Mucosa of rectum (tissue), 2 donors: ENCODE data around the gene CCDC174.
A peak's percentile ranks its signal among the peaks of the same experiment; 100 is the strongest.

Experiments
- H3K27ac ChIP-seq, 2 donors: one replicate each; pipeline ENCODE4 v1.7.0; 2013; ENCODE audit warnings: inconsistent platforms in 2 of 2, low read depth in 2 of 2, low read length in 2 of 2
- H3K27me3 ChIP-seq, 2 donors: one replicate each; pipeline ENCODE4 v1.7.0; 2013; ENCODE audit warnings: low read length in 2 of 2; ENCODE audit not compliant: control insufficient read depth in 2 of 2, insufficient read depth in 2 of 2
- H3K36me3 ChIP-seq, 2 donors: one replicate each; pipeline ENCODE4 v1.7.0; 2013; ENCODE audit warnings: low read length in 2 of 2; ENCODE audit not compliant: control insufficient read depth in 2 of 2, insufficient read depth in 2 of 2
- H3K4me1 ChIP-seq, 2 donors: one replicate each; pipeline ENCODE4 v1.7.0; 2013; ENCODE audit warnings: low read length in 2 of 2, mild to moderate bottlenecking in 1 of 2; ENCODE audit not compliant: control insufficient read depth in 2 of 2, insufficient read depth in 2 of 2
- H3K4me3 ChIP-seq, 2 donors: one replicate each; pipeline ENCODE4 v1.7.0; 2013; ENCODE audit warnings: low read length in 2 of 2
- H3K9ac ChIP-seq, 2 donors: one replicate each; pipeline ENCODE4 v1.7.0; 2013; ENCODE audit warnings: low read length in 2 of 2, low read depth in 1 of 2, mild to moderate bottlenecking in 1 of 2
- H3K9me3 ChIP-seq, 2 donors: one replicate each; pipeline ENCODE4 v1.7.0; 2013; ENCODE audit warnings: low read length in 2 of 2; ENCODE audit not compliant: control insufficient read depth in 2 of 2
- donor health status: healthy.
- donor health status: Normal muscosa, but diverticular disease.

Gene CCDC174

DNA sequence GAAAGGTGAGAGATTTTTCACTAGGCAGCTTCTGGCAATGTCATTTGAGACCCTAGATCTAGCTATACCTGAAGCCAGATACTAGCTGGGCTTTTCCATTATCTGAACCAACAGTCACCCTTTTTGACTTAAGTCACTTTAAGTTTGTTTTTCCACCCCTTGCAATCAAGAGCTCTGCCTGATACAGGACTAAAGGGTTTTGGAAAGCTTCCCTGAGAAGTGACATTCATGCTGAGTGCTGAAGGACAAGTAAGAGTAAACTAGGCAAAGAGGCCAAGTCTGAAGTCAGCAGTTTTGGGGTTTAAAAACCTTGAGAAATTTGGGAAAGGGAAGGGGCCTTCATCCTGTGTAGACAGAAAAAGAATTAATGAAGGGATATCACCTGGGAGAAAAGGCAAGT, 27.1 kb upstream of the CCDC174 start:
- no peak overlapping the region for H3K27ac ChIP-seq
- H3K9me3 ChIP-seq, result no peaks in the 10 kb centered on the region
- H3K4me1 ChIP-seq, result no peaks in the 10 kb centered on the region
- no peak overlapping the region for H3K4me3 ChIP-seq
- no peaks in the 10 kb centered on the region for H3K36me3 ChIP-seq
- H3K27me3 ChIP-seq, result no peaks in the 10 kb centered on the region
- no peak overlapping the region for H3K9ac ChIP-seq

GRCh38 chr3:14625443-14625842, 26.1 kb upstream of the CCDC174 start:
- no peaks in the 10 kb centered on the region for H3K27me3 ChIP-seq
- no peak overlapping the region for H3K4me3 ChIP-seq

DNA sequence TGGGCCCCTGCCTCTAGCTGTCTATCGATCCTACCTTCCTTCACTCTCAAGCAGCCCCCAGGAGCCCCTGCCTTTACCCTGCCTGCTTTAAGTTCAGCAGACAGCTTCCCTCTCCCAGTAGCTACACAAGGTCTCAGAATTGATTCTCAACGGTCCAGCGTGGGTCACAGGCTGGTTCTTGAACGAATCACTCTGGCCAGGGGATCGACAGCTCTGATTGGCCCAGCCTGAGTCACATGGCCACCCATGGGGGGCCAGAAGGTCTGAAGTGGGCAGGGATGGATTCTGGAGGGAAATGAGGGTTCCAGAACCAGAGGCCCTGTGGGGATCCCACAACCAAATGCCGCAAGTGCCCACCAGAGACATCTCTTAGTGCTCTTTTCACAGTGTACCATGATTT, 23.7 kb upstream of the CCDC174 start:
- Histone ChIP-seq H3K9me3 (no peaks in the 10 kb centered on the region), H3K4me3 (no peak overlapping the region), H3K9ac (no peak overlapping the region), H3K4me1 (no peaks in the 10 kb centered on the region), H3K27me3 (no peaks in the 10 kb centered on the region), H3K27ac (no peak overlapping the region), H3K36me3 (no peaks in the 10 kb centered on the region)

More at GRCh38 chr3:14625443-14625842, 26.1 kb upstream of the CCDC174 start:
- H3K27ac ChIP-seq, result no peak overlapping the region
- H3K9ac ChIP-seq, result no peak overlapping the region
- no peaks in the 10 kb centered on the region for H3K9me3 ChIP-seq
- H3K4me1 ChIP-seq, result no peaks in the 10 kb centered on the region
- H3K36me3 ChIP-seq, result no peaks in the 10 kb centered on the region

- no peak overlapping the region for H3K9ac ChIP-seq
- H3K4me3 ChIP-seq, result no peak overlapping the region
- H3K27me3 ChIP-seq, result no peaks in the 10 kb centered on the region
- H3K9me3 ChIP-seq, result no peaks in the 10 kb centered on the region
- H3K27ac ChIP-seq, result no peak overlapping the region
- H3K4me1 ChIP-seq, result no peaks in the 10 kb centered on the region
- no peaks in the 10 kb centered on the region for H3K36me3 ChIP-seq
Measured at GRCh38 chr3:14628406-14628805, 23.2 kb upstream of the CCDC174 start.

DNA sequence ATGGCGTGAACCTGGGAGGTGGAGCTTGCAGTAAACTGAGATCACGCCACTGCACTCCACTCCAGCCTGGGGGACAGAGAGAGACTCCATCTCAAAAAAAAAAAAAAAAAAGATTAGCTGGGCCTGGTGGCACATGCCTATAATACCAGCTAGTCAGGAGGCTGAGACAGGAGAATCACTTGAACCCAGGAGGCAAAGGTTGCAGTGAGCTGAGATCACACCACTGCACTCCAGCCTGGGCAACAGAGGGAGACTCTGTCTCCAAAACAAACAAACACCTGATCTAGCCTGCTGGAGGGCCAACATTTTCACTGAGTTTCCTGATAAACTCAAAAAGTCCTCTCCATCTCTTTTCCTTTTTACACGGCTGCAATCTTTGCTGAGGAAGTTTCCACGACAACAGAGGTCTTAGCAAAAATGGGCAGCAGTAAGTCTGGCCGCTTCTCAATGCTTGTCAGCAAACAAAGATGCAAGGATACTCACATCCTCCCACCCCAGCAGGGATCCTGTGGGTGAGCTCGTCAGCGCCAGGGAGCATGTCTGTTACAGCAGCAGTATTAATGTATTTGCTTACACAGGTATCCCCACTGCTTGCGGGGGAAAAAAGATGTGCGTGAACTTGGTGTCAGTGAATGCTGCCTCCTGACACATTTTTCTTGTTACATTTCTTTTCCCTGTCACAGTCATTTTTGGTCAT, 21.0 kb upstream of the CCDC174 start:
- Histone ChIP-seq H3K36me3 (no peaks in the 10 kb centered on the region), H3K4me3 (no peak overlapping the region), H3K27ac (no peak overlapping the region), H3K9ac (no peak overlapping the region), H3K4me1 (peaks cover 5 to 7% of the 10 kb centered on the region in 2 donors), H3K27me3 (no peaks in the 10 kb centered on the region), H3K9me3 (no peaks in the 10 kb centered on the region)

- Histone ChIP-seq H3K4me3 (no peak overlapping the region), H3K9ac (no peak overlapping the region), H3K36me3 (no peaks in the 10 kb centered on the region), H3K4me1 (peaks cover 5 to 7% of the 10 kb centered on the region in 2 donors), H3K9me3 (no peaks in the 10 kb centered on the region), H3K27ac (no peak overlapping the region), H3K27me3 (no peaks in the 10 kb centered on the region)
Measured at GRCh38 chr3:14631101-14631497, 20.5 kb upstream of the CCDC174 start.

GRCh38 chr3:14631687-14632441, 19.7 kb upstream of the CCDC174 start:
- no peaks in the 10 kb centered on the region for H3K27me3 ChIP-seq
- peaks cover 5 to 7% of the 10 kb centered on the region in 2 donors for H3K4me1 ChIP-seq
- H3K9me3 ChIP-seq, result no peaks in the 10 kb centered on the region
- H3K4me3 ChIP-seq, result no peak overlapping the region
- H3K36me3 ChIP-seq, result no peaks in the 10 kb centered on the region
- H3K27ac ChIP-seq, result no peak overlapping the region
- H3K9ac ChIP-seq, result no peak overlapping the region

DNA sequence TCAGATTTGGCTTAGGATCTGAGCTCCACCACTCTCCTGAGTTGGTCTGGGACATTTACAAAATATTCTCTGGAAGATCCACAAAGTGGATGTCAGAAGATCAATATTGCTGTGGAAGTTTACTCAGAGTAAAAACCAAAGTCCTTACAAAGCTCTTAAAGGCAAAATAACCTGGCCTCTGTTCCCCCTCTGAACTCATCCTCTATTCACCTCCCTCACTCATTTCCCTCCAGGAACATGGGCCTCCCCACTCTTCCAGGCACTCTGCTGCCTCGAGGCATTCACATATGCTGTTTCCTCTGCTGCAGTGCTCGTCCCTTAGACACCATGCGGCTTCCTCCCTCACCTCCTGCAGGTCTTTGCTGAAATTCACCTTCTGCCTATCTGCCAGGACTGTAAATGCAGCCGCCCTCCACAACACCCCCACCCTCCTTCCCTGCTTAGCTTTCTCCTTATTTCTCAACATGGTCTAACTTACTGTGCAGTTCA, 19.1 kb upstream of the CCDC174 start:
- H3K27ac ChIP-seq, result no peak overlapping the region
- no peaks in the 10 kb centered on the region for H3K9me3 ChIP-seq
- no peak overlapping the region for H3K9ac ChIP-seq
- no peak overlapping the region for H3K4me3 ChIP-seq
- H3K27me3 ChIP-seq, result no peaks in the 10 kb centered on the region
- no peaks in the 10 kb centered on the region for H3K36me3 ChIP-seq
- H3K4me1 ChIP-seq, result peaks cover 5 to 7% of the 10 kb centered on the region in 2 donors

DNA sequence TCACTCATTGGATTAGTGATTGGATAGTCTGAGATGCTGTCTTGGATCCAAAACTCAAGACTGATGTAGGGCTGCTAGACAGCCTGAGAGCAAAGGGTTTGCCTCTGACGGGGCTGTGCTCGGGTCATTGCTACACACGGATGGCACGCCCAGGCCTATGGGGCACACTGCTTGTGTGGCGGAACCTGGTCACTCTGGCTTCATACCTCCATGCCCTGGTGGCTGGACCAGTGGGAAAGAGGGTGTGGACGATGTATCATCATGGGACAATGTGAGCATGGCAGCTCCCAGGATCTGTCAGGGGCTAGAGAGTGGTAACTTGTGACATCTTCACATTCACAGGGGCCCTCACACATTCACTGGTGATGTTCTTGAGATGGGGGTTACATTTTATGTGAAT, 18.1 kb upstream of the CCDC174 start:
- no peak overlapping the region for H3K4me3 ChIP-seq

GRCh38 chr3:14633819-14634424, 17.6 kb upstream of the CCDC174 start:
- Histone ChIP-seq H3K27me3 (no peaks in the 10 kb centered on the region), H3K27ac (peak overlapping the region in 1 of 2 donors; percentile 41), H3K4me1 (peaks cover 5 to 7% of the 10 kb centered on the region in 2 donors), H3K9me3 (no peaks in the 10 kb centered on the region), H3K9ac (no peak overlapping the region), H3K4me3 (no peak overlapping the region), H3K36me3 (no peaks in the 10 kb centered on the region)

More for the DNA sequence above, 18.1 kb upstream of the CCDC174 start:
- H3K9me3 ChIP-seq, result no peaks in the 10 kb centered on the region
- no peaks in the 10 kb centered on the region for H3K36me3 ChIP-seq
- no peaks in the 10 kb centered on the region for H3K27me3 ChIP-seq
- H3K4me1 ChIP-seq, result peaks cover 5 to 7% of the 10 kb centered on the region in 2 donors
- no peak overlapping the region for H3K27ac ChIP-seq
- H3K9ac ChIP-seq, result no peak overlapping the region
